NK-92 (cell line): ENCODE results near the gene ABCA2.
A peak's percentile ranks its signal among the peaks of the same experiment; 100 is the strongest.

Source experiments
- DNase-seq: peaks from one replicate; lab custom pipeline; 2025; ENCODE audit not compliant: unreplicated experiment; lab: John Stamatoyannopoulos, UW

ABCA2 gene

DNA sequence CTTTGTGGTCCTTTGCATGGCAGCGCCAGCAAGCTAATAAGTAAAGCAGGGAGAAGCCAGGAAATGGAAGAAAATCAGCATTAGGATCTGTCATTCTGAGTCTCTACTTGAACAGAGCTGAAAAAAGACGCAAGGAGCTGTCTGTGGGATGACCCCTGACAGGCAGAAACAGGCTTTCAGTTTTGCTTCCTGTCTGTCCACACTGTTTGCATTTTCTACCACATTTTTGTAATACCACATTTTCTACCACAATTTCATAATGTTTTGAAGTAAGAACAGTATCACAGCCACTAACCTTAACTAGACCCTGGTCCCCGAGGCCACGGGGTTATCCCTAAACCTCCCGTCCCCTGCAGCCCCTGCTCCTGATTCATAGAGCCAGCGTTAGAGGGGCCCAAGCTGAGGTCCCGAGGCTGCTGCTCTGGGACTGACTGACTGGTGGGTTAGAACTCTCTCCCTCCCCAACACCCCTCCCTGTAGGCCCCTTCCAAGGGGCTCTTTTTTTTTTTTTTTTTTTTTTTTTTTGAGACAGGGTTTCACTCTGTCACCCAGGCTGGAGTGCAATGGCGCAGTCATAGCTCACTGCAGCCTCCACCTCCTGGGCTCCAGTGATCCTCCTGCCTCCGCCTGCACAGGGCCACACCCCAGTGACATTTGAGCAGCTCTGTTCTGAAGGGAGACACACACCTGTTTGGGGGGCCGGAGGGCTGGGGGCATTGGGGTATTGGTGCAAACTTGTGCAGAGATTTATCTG is 27.7 kb downstream of the ABCA2 start:
- DNase-seq = no peak

DNA sequence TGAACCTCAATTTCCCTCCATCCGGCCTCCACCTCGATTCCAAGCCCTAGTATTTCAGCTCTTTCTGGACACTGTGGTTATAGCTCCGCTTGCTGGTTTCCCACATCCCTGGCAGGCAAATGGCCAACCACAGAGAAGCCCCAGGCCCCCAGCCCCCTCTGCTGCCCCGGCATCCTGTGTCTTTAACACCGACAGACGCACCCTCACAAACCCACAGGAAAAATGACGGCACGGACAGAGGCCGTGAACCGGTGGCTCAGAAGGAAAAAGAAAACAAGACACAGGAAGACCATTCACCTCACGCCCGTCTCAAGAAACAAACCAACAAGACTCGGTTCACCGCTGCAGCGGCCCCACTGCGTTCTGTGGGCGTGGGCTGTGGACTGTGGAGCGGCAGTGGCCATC is 30.2 kb downstream of the ABCA2 start:
- no peak for DNase-seq

DNA sequence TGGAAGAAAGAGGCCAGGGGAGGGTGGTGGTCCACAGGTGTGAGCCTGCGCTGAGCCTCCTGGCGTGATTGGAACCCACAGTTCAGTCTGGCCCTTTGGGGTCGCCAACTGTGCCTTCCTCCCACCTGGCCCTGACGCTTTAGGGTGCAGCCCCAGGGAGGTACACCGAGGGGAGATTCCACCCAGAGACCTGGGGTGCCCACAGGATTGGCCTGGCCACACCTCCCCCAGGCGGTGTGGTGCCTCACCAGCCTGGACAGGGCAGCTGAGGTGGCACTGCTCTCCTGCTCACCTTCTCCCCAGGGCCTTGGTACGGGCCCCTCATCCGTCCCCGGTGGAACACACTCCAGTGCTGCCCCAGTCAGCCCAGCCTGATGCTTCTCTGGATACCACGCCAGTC is 30.7 kb downstream of the ABCA2 start:
- DNase-seq = no peak

DNA sequence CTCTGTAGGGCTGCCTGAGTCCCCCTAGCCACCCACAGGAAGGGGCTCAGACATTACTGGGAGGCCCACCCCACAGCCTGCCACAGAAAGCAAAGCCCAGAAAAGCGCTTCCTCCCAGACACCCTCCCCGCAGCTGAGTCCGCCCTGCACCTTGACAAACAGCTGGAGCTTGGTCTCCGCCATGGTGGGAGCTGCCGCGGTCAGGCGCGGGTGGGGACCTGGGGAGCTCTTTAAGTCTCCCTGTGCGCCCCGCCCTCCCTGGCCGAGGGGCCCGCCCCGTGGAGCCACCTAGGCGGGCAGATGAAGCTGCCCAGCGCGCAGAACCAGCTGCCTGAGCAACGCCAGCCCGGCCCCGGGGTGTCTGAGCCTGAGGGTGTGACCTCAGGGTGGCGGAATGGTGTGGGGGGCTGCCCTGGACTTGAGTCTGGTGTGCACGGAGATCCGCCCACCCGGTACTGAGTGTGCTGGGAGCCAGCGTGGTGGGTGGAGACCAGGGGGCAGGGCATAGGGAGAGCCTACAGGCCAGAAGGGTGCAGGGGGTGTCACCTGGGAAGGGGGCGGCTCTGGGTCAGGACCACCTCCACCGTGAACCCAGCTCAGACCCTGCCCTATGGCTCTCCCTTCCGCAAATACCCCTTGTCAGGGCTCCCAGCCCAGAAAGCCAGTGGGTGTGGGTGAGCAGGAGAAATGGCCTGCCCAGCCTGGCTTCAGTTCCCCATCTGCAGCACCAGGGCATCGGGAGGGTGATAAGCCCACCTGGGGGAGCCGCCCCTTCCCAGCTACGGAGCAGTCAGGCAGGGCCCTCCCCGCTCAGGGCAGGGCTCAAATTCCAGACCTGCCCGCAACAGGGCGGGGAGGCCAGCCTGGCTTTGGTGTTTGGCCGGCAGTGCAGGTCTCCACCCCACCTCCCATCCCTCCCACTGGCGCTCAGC is 31.4 kb downstream of the ABCA2 start, which contains the start of gene CLIC3:
TSS of gene CLIC3 (minus strand) at position 208 of the 932 bp plus-strand sequence. CDS start at position 183, 25 bp downstream.
- DNase-seq = no peak

DNA sequence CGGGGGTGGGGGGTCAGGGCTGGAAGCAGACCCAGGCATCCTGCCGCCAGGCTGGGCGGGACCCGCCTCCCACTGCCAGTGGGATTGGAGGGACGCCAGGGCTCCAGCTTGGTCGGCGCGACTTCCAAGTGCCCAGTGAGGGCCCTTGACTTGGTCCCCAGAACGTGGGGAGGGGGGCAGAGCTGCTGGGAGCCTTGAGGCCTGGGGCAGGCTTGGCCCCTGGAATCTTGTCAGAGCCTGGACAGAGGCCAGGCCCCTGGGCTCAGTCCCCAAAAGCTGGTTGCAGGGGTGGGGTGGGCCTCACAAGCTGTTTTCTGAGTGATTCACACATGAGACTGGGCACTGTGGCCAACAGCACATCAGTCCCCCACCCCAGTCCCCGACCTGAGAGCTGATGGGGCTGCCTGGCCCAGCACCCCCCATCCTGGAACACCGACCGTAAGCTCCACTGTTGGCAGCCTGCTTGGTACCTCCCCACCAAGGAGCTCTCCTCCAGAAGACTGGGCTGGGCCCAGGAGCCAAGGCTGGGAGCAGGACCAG is 32.2 kb downstream of the ABCA2 start:
- DNase-seq = no peak

DNA sequence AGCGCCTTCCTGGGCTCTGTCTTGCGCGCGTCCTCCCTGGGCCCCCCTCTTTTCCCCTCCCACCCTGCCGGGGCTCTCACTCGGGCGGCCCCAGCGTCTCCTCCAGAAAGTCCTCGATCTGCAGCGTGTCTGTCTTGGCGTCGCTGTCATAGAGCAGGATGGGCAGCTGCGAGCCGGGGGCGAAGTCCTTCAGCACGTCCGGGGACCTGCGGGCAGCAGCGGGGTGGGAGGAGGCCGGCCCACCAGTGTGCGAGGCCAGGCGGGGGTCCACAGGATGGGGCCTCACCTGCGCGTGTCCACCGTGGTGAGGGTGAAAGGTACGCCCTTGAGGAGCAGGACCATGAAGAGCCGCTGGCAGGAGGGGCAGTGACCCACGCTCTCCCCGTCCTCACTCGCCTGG is 32.7 kb downstream of the ABCA2 start:
- no peak for DNase-seq

DNA sequence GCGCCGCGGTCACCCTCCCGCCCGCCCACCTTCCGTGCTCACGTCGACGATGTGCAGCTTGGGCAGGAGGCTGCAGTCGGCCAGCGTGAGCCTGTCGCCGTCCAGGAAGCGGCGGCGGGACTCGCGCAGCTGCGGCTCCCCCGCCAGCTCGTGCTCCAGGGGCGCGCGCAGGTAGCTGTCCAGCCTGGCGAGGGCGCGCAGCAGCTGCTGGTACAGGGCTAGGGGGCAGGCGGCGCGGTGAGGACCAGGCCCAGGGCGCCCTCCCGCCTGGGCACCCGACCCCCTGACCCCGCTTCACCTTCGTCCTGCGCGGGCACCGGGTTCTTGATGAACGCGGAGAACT is 33.2 kb downstream of the ABCA2 start:
- DNase-seq = no peak

DNA sequence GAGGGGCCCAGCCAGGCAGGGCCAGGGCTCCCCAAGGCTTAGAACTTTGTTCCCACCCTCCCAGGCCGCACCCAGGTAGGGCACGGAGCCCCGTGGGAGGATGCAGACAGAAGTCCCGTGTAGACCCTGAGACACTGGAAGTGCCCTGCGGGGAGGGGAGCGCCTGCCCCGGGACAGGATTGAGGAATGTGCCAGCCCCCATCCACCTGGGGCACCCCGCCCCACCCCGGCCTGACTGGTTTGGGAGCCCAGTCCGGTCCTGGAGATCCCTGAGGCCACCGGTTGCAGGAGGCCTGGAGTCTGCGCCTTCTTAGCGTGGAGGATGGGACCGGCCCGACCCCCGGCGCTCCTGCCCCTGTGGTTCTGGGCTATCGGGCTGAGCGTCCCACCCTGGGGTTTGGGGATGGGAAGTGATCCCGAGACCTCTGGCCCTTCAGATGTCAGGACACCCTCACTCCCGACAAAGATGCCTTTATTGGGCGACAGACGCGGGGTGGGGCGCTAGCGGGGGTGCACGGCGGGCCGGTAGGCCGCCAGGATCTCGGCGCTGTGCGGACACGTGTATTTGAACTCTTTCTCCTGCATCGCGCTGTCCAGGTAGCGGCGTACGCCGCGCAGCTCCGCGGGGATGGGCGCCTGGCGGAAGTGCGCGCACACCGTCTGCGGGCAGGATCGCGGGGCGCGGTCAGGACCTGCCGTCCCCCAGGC is 33.7 kb downstream of the ABCA2 start:
- no peak for DNase-seq

DNA sequence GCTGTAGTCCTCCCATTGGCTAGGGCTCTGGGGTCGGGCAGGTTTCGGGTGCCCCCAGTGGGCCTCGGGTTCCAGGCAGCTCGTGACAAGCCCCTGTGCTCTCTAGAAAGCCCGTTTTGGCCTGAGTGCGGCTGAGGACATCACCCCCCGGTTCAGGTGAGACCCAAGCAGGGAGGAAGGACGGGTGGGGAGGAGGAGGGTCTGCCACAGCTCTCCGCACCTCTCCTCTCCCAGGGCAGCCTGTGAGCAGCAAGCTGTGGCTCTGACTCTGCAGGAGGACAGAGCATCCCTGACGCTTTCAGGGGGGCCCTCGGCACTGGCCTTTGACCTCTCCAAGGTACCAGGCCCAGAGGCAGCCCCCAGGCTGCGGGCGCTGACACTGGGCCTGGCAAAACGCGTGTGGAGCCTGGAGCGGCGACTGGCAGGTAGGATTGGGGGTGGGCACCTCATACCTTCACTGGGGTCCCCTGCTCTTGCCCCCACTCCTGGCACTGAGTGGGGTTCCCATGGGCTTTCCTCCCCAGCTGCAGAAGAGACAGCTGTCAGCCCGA is 35.1 kb downstream of the ABCA2 start:
- DNase-seq = no peak

DNA sequence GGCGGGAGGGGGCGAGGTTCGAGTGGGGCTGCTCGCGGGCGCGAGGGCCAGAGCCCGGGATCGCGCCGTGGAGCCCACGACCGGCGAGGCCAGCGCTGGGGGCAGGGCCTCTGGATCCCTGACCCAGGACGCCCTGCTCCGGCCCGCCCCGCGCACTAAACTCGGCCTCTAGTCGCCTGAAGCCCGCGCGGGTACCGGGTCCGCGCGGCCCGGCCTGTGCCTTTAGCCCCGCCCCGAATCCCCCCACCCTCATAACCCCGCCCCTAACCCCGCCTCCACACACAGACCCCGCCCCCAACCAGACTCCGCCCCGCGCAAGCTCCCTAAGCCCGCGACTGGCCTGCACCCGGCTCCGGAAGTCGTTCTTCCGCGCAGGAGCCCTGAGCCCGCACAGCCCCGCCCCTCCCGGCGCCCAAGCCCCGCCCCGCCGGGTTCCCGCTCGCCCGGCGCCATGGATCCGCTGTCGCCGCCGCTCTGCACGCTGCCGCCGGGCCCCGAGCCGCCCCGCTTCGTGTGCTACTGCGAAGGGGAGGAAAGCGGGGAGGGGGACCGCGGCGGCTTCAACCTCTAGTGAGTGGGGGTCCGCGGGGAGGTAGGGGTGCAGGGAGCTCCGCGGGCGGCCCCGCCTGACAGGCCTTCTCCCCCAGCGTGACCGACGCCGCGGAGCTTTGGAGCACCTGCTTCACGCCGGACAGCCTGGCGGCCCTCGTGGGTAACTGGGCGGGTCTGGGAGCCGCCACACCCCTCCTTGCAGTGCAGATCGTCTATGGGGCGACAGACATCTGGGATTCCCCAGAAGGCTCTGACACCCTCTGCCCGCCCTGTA is 35.8 kb downstream of the ABCA2 start, which contains the start of gene PAXX:
TSS of gene PAXX (plus strand) at position 430 of the 826 bp plus-strand sequence. CDS start at position 452, 22 bp downstream.
- peak; percentile 28 for DNase-seq

DNA sequence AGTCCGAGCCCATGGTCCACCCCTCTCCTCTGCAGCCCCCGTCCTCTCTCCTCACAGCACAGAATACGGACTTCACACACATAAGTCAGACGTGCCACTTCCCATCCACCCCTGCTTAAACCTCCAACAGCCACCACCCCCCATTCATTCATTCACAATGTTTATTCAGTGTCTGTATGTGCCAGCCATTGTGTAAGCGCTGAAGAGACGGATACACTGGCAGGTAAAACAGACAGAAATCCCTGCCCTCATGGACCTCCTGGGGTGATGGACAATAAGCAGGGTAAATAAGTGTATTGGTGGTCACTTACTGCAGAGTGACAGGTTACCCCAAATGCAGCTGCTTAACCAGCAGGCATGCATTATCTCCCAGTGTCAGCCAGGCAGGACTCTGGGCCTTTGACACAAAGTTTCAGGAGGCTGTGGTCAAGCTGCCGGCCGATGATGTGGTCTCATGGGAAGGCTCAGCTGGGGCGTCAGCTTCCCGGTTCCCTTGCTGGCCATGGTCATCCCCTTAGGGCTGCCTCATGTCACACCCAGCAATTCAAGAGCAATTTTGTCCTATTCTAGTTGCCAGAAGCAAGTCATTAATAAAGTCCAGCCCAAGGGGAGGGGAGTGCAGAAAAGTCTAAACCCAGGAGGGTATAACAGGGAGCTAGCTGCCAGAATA is 37.7 kb downstream of the ABCA2 start:
- DNase-seq = no peak

DNA sequence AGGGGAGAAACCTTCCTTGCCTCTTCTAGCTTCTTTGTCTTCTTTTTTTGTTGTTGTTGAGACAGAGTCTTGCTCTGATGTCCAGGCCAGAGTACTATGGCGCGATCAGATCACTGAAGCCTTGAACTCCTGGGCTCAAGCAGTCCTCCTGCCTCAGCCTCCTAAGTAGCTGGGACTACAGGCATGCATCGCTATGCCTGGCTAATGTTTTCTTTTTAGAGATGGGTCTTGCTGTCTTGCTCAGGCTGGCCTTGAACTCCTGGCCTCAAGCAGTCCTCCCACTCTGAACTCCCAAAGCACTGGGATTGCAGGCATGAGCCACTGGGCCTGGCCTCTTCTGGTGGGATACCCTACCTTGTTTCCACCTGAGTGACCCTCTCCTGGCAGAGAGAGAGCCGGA is 39.2 kb downstream of the ABCA2 start:
- DNase-seq = no peak

DNA sequence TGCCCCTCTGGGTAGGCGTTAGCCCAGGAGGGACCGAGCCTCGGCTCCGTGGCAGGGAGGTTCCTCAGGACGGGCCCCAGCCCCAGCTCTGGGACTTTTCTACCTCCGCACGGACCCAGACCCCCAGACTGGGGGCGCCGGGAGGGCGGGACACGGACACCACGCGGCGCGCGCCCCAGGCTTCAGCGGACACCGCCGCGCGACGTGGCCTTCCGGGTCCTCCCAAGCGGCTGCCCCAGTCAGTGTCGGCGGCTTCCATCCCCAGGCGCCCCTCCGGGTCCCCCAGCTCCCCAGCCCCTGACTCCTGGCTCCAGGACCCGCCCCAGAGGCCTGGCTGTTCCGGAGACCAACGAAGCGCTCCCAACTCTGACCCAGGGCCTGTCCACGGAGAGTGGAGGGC is 42.2 kb downstream of the ABCA2 start:
- no peak for DNase-seq

DNA sequence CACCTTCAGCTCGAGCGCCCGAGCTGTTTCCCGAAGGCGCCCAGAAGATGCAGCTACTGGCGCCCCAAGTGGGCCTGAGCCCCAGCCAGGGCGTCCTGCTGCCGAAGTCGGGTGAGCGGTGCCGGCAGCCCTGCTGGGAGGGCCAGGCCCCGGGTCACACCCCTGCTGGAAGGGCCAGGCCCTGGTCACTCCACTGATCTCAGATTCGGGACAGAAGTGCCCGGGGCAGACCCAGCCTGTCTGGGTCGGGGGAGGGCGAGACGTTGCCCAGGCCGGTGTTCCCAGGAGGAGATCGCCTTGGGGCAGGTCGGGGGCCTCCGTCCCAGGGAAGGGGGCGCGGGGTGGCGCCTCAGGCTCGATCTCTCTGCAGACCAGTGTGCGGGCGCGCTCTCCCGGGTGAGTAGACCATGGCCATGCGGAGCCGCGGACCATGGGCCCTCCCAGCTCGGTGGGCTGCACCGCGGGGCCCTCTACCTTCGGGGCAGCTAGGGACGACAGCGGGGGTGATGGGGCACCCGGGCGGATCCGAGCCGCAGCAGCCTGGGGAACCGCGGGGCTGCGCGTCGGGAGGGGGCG is 42.9 kb downstream of the ABCA2 start:
- DNase-seq = no peak

DNA sequence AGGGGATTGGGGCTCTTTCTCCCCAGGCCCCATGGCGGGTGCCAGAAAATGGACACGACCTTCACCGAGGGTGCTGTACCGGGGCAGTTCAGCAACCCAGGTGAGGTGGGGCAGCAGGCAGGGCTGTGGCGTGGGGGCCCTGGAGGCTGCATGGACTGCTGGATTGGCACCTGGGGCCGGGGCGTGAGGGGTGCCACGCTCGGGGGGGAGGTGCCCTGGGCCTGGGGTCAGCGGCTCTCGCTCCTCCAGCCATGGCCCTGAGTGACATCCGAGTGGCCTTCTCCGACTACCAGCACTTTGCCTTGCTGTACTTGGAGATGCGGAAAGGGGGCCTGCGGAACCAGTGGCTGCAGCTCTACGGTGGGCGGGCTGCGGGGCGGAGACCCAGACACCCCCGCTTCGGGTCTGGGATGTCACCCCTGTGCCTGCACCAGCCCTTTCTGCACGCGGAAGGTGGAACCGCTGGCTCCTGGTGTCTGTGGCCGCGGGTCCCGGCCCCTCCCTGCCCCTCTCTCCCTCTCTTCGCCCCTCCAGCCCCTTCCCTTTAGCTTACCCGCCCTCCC is 43.5 kb downstream of the ABCA2 start:
- no peak for DNase-seq

DNA sequence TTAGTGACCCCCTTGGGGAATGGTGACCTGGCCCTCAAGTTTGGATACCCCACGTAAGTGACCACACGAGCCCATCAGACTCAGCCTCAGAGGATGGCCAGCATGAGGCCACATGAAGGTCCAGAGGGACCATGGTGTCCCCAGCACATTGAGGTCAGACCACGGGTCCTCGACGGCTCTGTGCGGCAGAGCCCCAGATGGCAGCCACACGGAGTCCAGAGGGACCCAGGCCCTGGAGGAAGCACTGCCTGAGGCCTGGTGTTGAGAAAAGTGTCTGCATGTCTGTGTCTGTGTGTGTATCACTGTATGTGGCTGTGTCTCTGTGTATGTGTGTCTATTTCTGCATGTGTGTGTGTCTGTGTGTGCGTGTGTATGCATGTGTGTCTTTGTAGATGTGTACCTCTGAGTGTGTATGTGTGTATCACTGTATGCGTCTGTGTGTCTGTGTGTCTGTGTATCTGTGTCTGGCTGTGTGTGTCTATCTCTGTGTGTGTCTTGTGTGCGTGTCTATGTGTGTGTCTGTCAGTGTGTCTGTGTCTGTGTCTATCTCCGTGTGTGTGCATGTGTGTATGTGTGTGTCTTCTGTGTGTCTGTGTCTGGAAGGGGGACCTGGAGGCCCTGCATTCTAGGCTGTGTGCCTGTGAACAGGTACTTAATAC is 44.3 kb downstream of the ABCA2 start:
- DNase-seq = no peak

DNA sequence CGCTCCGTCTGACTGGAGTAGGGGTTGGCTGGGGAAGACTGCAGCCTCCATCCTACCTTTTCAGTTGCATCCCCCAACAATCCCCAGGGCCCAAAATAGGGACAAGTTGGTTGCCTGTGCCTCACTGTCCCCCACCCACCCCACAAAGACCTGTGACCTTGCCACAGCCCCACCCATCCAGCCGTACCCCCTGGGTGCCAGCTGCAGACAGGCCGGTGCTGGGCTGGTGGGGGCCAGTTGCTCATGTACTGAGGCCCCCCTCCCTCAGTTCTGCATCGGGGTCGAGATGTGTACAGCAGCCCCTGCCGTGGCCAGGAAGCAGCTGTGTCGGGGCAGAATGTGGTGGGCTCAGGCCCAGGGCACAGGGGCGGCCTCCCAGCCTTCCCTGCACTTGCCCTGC is 44.9 kb downstream of the ABCA2 start:
- no peak for DNase-seq
